CD4-positive, alpha-beta memory T cell (primary cell): ENCODE data around the gene CDC6. TPM values are rescaled to one million over a fixed set of nuclear protein-coding genes. Genes with fewer than 3 reads are reported as not detected.

Source experiments
- CTCF ChIA-PET: fragments of 350-600 bp; sonication (Branson Sonifier 250); formaldehyde crosslinking; loops from one replicate; lab custom pipeline; 2021; ENCODE audit warnings: inconsistent platforms; ENCODE audit not compliant: partially characterized antibody; lab: Charles Lee
- POLR2A ChIA-PET: fragments of 350-600 bp; sonication (Branson Sonifier 250); formaldehyde crosslinking; loops from one replicate; lab custom pipeline; 2021; ENCODE audit not compliant: partially characterized antibody; lab: Charles Lee
- DNase-seq, 5 donors: peaks; one replicate each; pipeline versions ENCODE4 v3.0.0 to v3.0.0-alpha.2; 2020 to 2022; ENCODE audit warnings: mixed read lengths in 1 of 5
- H3K27ac ChIP-seq: one replicate; pipeline ENCODE4 v1.7.0; 2013; ENCODE audit warnings: low read depth, low read length
- H3K27me3 ChIP-seq: 2 replicates; pipeline ENCODE4 v1.7.0; 2013; ENCODE audit warnings: mild to moderate bottlenecking, low read length, moderate library complexity; ENCODE audit not compliant: insufficient read depth
- H3K36me3 ChIP-seq: 2 replicates; pipeline ENCODE4 v1.7.0; 2013; ENCODE audit warnings: mild to moderate bottlenecking, low read length, moderate library complexity; ENCODE audit not compliant: insufficient read depth
- H3K4me1 ChIP-seq: 2 replicates; pipeline ENCODE4 v1.7.0; 2013; ENCODE audit warnings: mild to moderate bottlenecking, low read length, moderate library complexity; ENCODE audit not compliant: insufficient read depth
- H3K4me3 ChIP-seq, 2 donors: one replicate each; pipeline ENCODE4 v1.7.0; 2013; ENCODE audit warnings: low read length in 2 of 2, mild to moderate bottlenecking in 1 of 2
- H3K9me3 ChIP-seq, 2 donors: one replicate each; pipeline ENCODE4 v1.7.0; 2013; ENCODE audit warnings: low read length in 2 of 2, control low read depth in 1 of 2; ENCODE audit not compliant: control insufficient read depth in 1 of 2
- H3K27ac Mint-ChIP-seq, 7 donors: one replicate each; pipeline ENCODE4 v1.8.0; 2020 to 2021; ENCODE audit warnings: mixed read lengths in 7 of 7, mild to moderate bottlenecking in 6 of 7, inconsistent platforms in 3 of 7, moderate library complexity in 3 of 7
- H3K27me3 Mint-ChIP-seq, 2 donors: one replicate each; pipeline ENCODE4 v1.8.0; 2020 to 2021; ENCODE audit warnings: mixed read lengths in 2 of 2
- H3K36me3 Mint-ChIP-seq, 2 donors: one replicate each; pipeline ENCODE4 v1.8.0; 2020 to 2021; ENCODE audit warnings: mixed read lengths in 2 of 2, inconsistent platforms in 1 of 2, mild to moderate bottlenecking in 1 of 2
- H3K4me1 Mint-ChIP-seq, 4 donors: one replicate each; pipeline ENCODE4 v1.8.0; 2020 to 2021; ENCODE audit warnings: mixed read lengths in 4 of 4, mild to moderate bottlenecking in 1 of 4
- H3K4me3 Mint-ChIP-seq, 8 donors: one replicate each; pipeline ENCODE4 v1.8.0; 2020 to 2021; ENCODE audit warnings: mixed read lengths in 8 of 8, mild to moderate bottlenecking in 7 of 8, moderate library complexity in 6 of 8, inconsistent platforms in 3 of 8
- H3K9me3 Mint-ChIP-seq, 8 donors: one replicate each; pipeline ENCODE4 v1.8.0; 2020 to 2021; ENCODE audit warnings: mixed read lengths in 8 of 8, mild to moderate bottlenecking in 5 of 8, inconsistent platforms in 3 of 8, moderate library complexity in 1 of 8
- intact Hi-C: fragments of 100-400 bp; cut with micrococcal nuclease; formaldehyde crosslinking; loops from one replicate; pipeline ENCODE4 v1.15.1; 2023
- polyA plus RNA-seq, 2 donors: library from polyadenylated mRNA; unstranded; fragments of 300-500 nt; fragmentation: Illumina TruSeq; gene quantifications; one replicate each; pipeline ENCODE4 v1.2.3, GENCODE V29; 2021
- total RNA-seq, 2 experiments: library from RNA; stranded (reverse); gene quantifications; one replicate each; pipeline ENCODE4 v1.2.3, GENCODE V29; 2021

CDC6 gene
- total and polyA plus RNA-seq, 4 experiments from 2014 or later, result 0.61 to 2.1 (median 0.79) TPM

GRCh38 chr17:40343219-40344119, 55.8 kb downstream of the CDC6 start:
- intact Hi-C loops, result loop anchor here (2.0 kb wide), 1 partner anchor 15 kb away; no protein-coding TSS in a partner anchor
- Mint-ChIP-seq H3K36me3 (peaks cover 9 to 29% of the 10 kb centered on the region in 2 donors), H3K9me3 (no peaks in the 10 kb centered on the region), H3K4me3 (peak overlapping the region; percentile 5 to 92 (median 74)), H3K27ac (peak overlapping the region; percentile 88 to 95 (median 92)), H3K27me3 (no peaks in the 10 kb centered on the region), H3K4me1 (peaks cover 41 to 88% (median 67%) of the 10 kb centered on the region in 4 donors)
- no peaks in the 10 kb centered on the region for H3K27me3 ChIP-seq
- no peak overlapping the region for H3K27ac ChIP-seq
- CTCF ChIA-PET, result interaction anchor here (0.6 to 3.9 kb wide), 8 partner anchors 11 to 216 kb away, joined by 3 to 21 read pairs (median 4); no protein-coding TSS in a partner anchor
- no peak overlapping the region for H3K4me3 ChIP-seq
- peaks cover 90% of the 10 kb centered on the region for H3K4me1 ChIP-seq
- DNase-seq, result no peak
- no peaks in the 10 kb centered on the region for H3K9me3 ChIP-seq
- POLR2A ChIA-PET, result interaction anchor here (1.0 to 29.0 kb wide), 3 partner anchors 9 to 29 kb away, joined by 4 to 1054 read pairs (median 6); partner anchors contain the start of gene RARA
- peaks cover 13% of the 10 kb centered on the region for H3K36me3 ChIP-seq

DNA sequence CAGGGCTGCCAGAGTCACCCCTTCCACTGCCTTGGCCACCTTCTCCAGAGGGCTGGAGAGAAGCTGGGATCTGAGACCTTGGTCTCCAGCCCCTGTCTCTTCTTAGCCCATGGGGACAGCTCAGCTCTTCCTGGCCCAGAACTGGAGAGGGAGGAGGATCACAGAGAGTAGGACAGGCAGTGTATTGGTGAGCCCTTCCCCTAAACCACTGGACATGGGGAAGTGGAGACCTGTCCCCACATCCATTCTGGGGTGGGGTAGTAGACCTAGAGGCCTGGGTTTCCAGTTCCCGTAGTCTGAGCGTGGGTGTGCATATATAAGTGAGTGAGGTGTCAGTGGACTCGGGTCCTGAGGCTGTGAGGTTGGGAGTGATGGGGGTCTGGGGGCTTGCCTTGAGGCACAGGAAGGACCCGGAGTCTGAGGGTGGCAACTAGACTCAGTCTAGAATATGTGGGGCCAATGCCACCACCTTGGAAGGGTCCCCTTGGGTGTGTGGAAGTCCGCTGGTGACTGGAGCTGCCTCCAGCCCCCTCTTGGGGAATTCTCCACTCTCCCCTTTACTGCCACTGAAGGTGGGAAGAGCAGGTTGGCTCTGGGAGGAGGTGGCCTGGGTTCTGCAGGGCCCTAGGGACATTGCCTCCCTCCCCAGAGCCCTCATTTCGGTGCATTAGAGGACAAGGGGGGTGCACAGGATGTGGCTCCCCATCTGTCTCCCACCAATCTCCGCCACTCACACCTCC, 56.9 kb downstream of the CDC6 start:
- Mint-ChIP-seq H3K4me1 (peaks cover 40 to 90% (median 63%) of the 10 kb centered on the region in 4 donors), H3K27me3 (no peaks in the 10 kb centered on the region), H3K36me3 (peaks cover 10 to 34% of the 10 kb centered on the region in 2 donors), H3K4me3 (peak overlapping the region; percentile 65 to 92 (median 76)), H3K27ac (peak overlapping the region; percentile 88 to 95 (median 92)), H3K9me3 (no peaks in the 10 kb centered on the region)
- ChIA-PET POLR2A (interaction anchor here (2.0 to 29.0 kb wide), 2 partner anchors 10 to 30 kb away, joined by 12 to 1054 read pairs; partner anchors contain the start of gene RARA), CTCF (interaction anchor here (0.6 to 3.9 kb wide), 12 partner anchors 10 to 215 kb away, joined by 3 to 21 read pairs (median 5); no protein-coding TSS in a partner anchor)
- Histone ChIP-seq H3K27ac (peak overlapping the region; percentile 66), H3K4me3 (peak overlapping the region; percentile 27 to 28), H3K27me3 (no peaks in the 10 kb centered on the region), H3K4me1 (peaks cover 80% of the 10 kb centered on the region), H3K36me3 (peaks cover 23% of the 10 kb centered on the region), H3K9me3 (no peaks in the 10 kb centered on the region)
- DNase-seq, result peak in 1 of 5 donors; percentile 67
- intact Hi-C loops, result loop anchor here (2.0 kb wide), 1 partner anchor 14 kb away; no protein-coding TSS in a partner anchor

- ChIA-PET POLR2A (interaction anchor here (0.9 to 29.0 kb wide), 4 partner anchors 10 to 195 kb away, joined by 3 to 1054 read pairs (median 8); partner anchors contain the start of gene RARA), CTCF (interaction anchor here (0.9 to 3.9 kb wide), 14 partner anchors 9 to 215 kb away, joined by 3 to 21 read pairs (median 5); partner anchors contain the start of gene WIPF2)
- H3K4me1 ChIP-seq, result peaks cover 73% of the 10 kb centered on the region
- peak overlapping the region; percentile 89 to 95 (median 94) for H3K27ac Mint-ChIP-seq
- no peaks in the 10 kb centered on the region for H3K9me3 ChIP-seq
- no peaks in the 10 kb centered on the region for H3K27me3 ChIP-seq
- H3K9me3 Mint-ChIP-seq, result no peaks in the 10 kb centered on the region
- peak overlapping the region; percentile 65 to 92 (median 76) for H3K4me3 Mint-ChIP-seq
- H3K27ac ChIP-seq, result peak overlapping the region; percentile 66
- peaks cover 23% of the 10 kb centered on the region for H3K36me3 ChIP-seq
- peak overlapping the region; percentile 27 to 28 for H3K4me3 ChIP-seq
- intact Hi-C loops, result loop anchor here (2.0 kb wide), 1 partner anchor 13 kb away; no protein-coding TSS in a partner anchor
- DNase-seq, result peak in 4 of 5 donors; percentile 29 to 68 (median 38)
- H3K4me1 Mint-ChIP-seq, result peaks cover 35 to 89% (median 59%) of the 10 kb centered on the region in 4 donors
- H3K36me3 Mint-ChIP-seq, result peaks cover 7 to 36% of the 10 kb centered on the region in 2 donors
- H3K27me3 Mint-ChIP-seq, result no peaks in the 10 kb centered on the region
Observed at GRCh38 chr17:40345161-40345993, 57.7 kb downstream of the CDC6 start.

GRCh38 chr17:40345994-40346764, 58.5 kb downstream of the CDC6 start:
- peaks cover 28 to 81% (median 52%) of the 10 kb centered on the region in 4 donors for H3K4me1 Mint-ChIP-seq
- Histone ChIP-seq H3K36me3 (peaks cover 28% of the 10 kb centered on the region), H3K4me3 (no peak overlapping the region), H3K27me3 (no peaks in the 10 kb centered on the region), H3K4me1 (peaks cover 65% of the 10 kb centered on the region), H3K9me3 (no peaks in the 10 kb centered on the region), H3K27ac (peak overlapping the region; percentile 66)
- no peaks in the 10 kb centered on the region for H3K27me3 Mint-ChIP-seq
- H3K36me3 Mint-ChIP-seq, result peaks cover 4 to 29% of the 10 kb centered on the region in 2 donors
- H3K27ac Mint-ChIP-seq, result peak overlapping the region; percentile 89 to 95 (median 94)
- no peaks in the 10 kb centered on the region for H3K9me3 Mint-ChIP-seq
- ChIA-PET POLR2A (interaction anchor here (0.9 to 29.0 kb wide), 4 partner anchors 9 to 195 kb away, joined by 3 to 1054 read pairs (median 8); partner anchors contain the start of gene RARA), CTCF (interaction anchor here (0.7 to 3.9 kb wide), 12 partner anchors 8 to 127 kb away, joined by 3 to 21 read pairs (median 5); partner anchors contain the start of gene WIPF2)
- peak overlapping the region; percentile 42 to 92 (median 62) for H3K4me3 Mint-ChIP-seq
- intact Hi-C loops, result loop anchor here (2.0 kb wide), 1 partner anchor 13 kb away; no protein-coding TSS in a partner anchor
- no peak for DNase-seq

DNA sequence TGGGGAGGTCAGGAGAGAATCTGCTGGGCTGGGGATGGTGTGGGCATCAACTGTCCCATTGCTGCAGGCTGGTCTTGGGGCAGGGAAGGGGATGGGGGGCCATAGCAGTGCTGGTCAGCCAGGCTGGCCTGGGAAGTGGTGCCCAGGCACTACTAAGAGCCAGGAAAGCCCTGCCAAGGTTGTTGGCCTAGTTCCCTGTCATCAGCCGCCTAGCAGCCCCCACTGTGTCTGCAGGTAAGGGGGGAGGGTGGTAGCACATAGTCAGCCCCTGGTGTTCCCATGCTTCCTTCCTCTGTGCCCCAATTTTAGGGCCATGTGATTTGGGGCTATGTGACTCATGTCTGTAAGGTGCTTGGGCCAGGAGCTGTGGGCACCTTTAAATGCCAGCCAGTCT, 59.1 kb downstream of the CDC6 start:
- peaks cover 31% of the 10 kb centered on the region for H3K36me3 ChIP-seq
- peak overlapping the region in 7 of 8 donors; percentile 10 to 73 (median 52) for H3K4me3 Mint-ChIP-seq
- ChIA-PET CTCF (interaction anchor here (1.0 to 2.7 kb wide), 4 partner anchors 13 to 40 kb away, joined by 3 to 12 read pairs (median 5); no protein-coding TSS in a partner anchor), POLR2A (interaction anchor here (29.0 kb wide), 1 partner anchor 32 kb away, joined by 1054 read pairs; the partner anchor contains the start of gene RARA)
- peak in 1 of 5 donors; percentile 64 for DNase-seq
- peaks cover 65% of the 10 kb centered on the region for H3K4me1 ChIP-seq
- H3K4me3 ChIP-seq, result no peak overlapping the region
- H3K27ac Mint-ChIP-seq, result peak overlapping the region; percentile 69 to 95 (median 94)
- H3K9me3 Mint-ChIP-seq, result no peaks in the 10 kb centered on the region
- peak overlapping the region; percentile 66 for H3K27ac ChIP-seq
- intact Hi-C loops, result no loop called here
- H3K9me3 ChIP-seq, result no peaks in the 10 kb centered on the region
- peaks cover 4 to 32% of the 10 kb centered on the region in 2 donors for H3K36me3 Mint-ChIP-seq
- H3K27me3 Mint-ChIP-seq, result no peaks in the 10 kb centered on the region
- H3K4me1 Mint-ChIP-seq, result peaks cover 28 to 79% (median 50%) of the 10 kb centered on the region in 4 donors
- no peaks in the 10 kb centered on the region for H3K27me3 ChIP-seq
